ENCODE results near the gene CAV1. TPM values are rescaled to one million over a fixed set of nuclear protein-coding genes. Genes with fewer than 3 reads are reported as not detected.

The CAV1 gene
- 120 and 483 TPM in 2 replicates for total RNA-seq

GRCh38 chr7:116524609-116525297 is at the start of gene CAV1:
Gene CAV1 (plus strand): TSS chr7:116525036. CDS start chr7:116525063, 27 bp downstream.

GRCh38 chr7:116499168-116500077 is 25.4 kb upstream of the CAV1 start, which contains the start of gene CAV2:
Gene CAV2 (plus strand): TSS chr7:116499738. CDS start chr7:116499782, 44 bp downstream.

Other genes with a start within 250 kb of the CAV1 start
- gene CAV2, start 25.3 kb upstream of the CAV1 start, total RNA-seq = 147 and 188 TPM in 2 replicates
- gene MET, start 147.2 kb downstream of the CAV1 start, total RNA-seq = 265 and 276 TPM in 2 replicates